COR-L47 (cell line): ENCODE data around the gene POLR2L.

ENCODE experiments used
- DNase-seq: peaks from one replicate; lab custom pipeline; 2025; lab: John Stamatoyannopoulos, UW

The POLR2L gene

GRCh38 chr11:838441-839279 is 3.7 kb downstream of the POLR2L start:
- DNase-seq, result no peak

GRCh38 chr11:837990-838307 is 4.4 kb downstream of the POLR2L start:
- DNase-seq, result no peak

GRCh38 chr11:837189-837989 is 4.9 kb downstream of the POLR2L start:
- DNase-seq, result no peak

GRCh38 chr11:836700-837099 is 5.6 kb downstream of the POLR2L start:
- no peak for DNase-seq

- DNase-seq, result no peak
Measured at GRCh38 chr11:836274-836673, 6.1 kb downstream of the POLR2L start.

- DNase-seq, result no peak
Measured at GRCh38 chr11:834371-835316, 7.7 kb downstream of the POLR2L start.

- DNase-seq, result no peak
Measured at GRCh38 chr11:833849-834311, 8.4 kb downstream of the POLR2L start.

- no peak for DNase-seq
Measured at GRCh38 chr11:833114-833791, 9.1 kb downstream of the POLR2L start.

GRCh38 chr11:832529-833113 is 9.7 kb downstream of the POLR2L start, which contains the start of gene CD151:
TSS of gene CD151 (plus strand) at chr11:832952. CDS start at chr11:836070, 3,118 bp downstream.
- DNase-seq, result peak; percentile 17

- no peak for DNase-seq
Measured at GRCh38 chr11:831961-832528, 10.3 kb downstream of the POLR2L start.

- DNase-seq, result peak; percentile 63
Measured at GRCh38 chr11:831118-831864, 11.0 kb downstream of the POLR2L start.

GRCh38 chr11:830295-831117 is 11.8 kb downstream of the POLR2L start:
- DNase-seq, result peak; percentile 79

- no peak for DNase-seq
Measured at GRCh38 chr11:829847-830294, 12.5 kb downstream of the POLR2L start.

- no peak for DNase-seq
Measured at GRCh38 chr11:829176-829846, 13.0 kb downstream of the POLR2L start.

GRCh38 chr11:828506-829175 is 13.7 kb downstream of the POLR2L start:
- no peak for DNase-seq

GRCh38 chr11:827897-828192 is 14.5 kb downstream of the POLR2L start, which contains the start of gene CRACR2B:
TSS of gene CRACR2B (plus strand) at chr11:827919. CDS start at chr11:828608, 689 bp downstream.
- DNase-seq, result no peak

GRCh38 chr11:827146-827896 is 15.0 kb downstream of the POLR2L start:
- no peak for DNase-seq
